Gastrocnemius medialis (tissue), 4 donors: Measurements from ENCODE around the gene FFAR3. TPM values are rescaled to one million over a fixed set of nuclear protein-coding genes. Genes with fewer than 3 reads are reported as not detected.

ENCODE experiments used
- ATAC-seq, 2 donors: fragments of 150-250 bp; one replicate each; pipeline ENCODE4 v1.9.1; 2016
- DNase-seq, 2 donors: peaks; one replicate each; pipeline ENCODE4 v3.0.0-alpha.2; 2019
- H3K27ac ChIP-seq, 4 donors: fragments of 200-600 bp; sonication (generic); 1 replicate in 1 of 4; 2 replicates in 3 of 4; pipeline ENCODE4 v1.5.1; 2016 to 2018; ENCODE audit warnings: mild to moderate bottlenecking in 2 of 4, moderate library complexity in 1 of 4
- H3K27me3 ChIP-seq, 3 donors: fragments of 200-600 bp; sonication (generic) in 2 of 3; 1 replicate in 1 of 3; 2 replicates in 2 of 3; pipeline versions ENCODE4 v1.5.1 to v1.6.0; 2016 to 2019; ENCODE audit warnings: mild to moderate bottlenecking in 1 of 3, moderate library complexity in 1 of 3
- H3K36me3 ChIP-seq, 2 donors: fragments of 200-600 bp; sonication (generic) in 1 of 2; one replicate each; pipeline ENCODE4 v1.5.1; 2017 to 2018
- H3K4me1 ChIP-seq, 2 donors: fragments of 200-600 bp; sonication (generic) in 1 of 2; one replicate each; pipeline ENCODE4 v1.5.1; 2016 to 2017; ENCODE audit warnings: mild to moderate bottlenecking in 2 of 2
- H3K4me3 ChIP-seq, 4 donors: fragments of 200-600 bp; sonication (generic) in 3 of 4; 1 replicate in 1 of 4; 2 replicates in 3 of 4; pipeline ENCODE4 v1.5.1; 2016 to 2019; ENCODE audit warnings: mild to moderate bottlenecking in 2 of 4
- H3K9me3 ChIP-seq, 3 donors: fragments of 200-600 bp; sonication (generic) in 2 of 3; 1 replicate in 1 of 3; 2 replicates in 2 of 3; pipeline ENCODE4 v1.5.1; 2016 to 2019
- POLR2A ChIP-seq, 2 donors: fragments of 450-650 bp; IDR thresholded peaks; one replicate each; pipeline ENCODE4 v1.6.1; 2017; ENCODE audit warnings: antibody characterized with exemption in 2 of 2, mild to moderate bottlenecking in 2 of 2, moderate library complexity in 2 of 2
- in situ Hi-C, 4 donors: fragments of 200-750 bp; cut with MboI; loops; one replicate each; pipeline versions ENCODE4 v1.15.0 to v1.8.0; 2017; ENCODE audit warnings: low sequenced_read_pairs in 4 of 4
- intact Hi-C: fragments of 100-400 bp; cut with DNase I; formaldehyde crosslinking; loops from one replicate; pipeline ENCODE4 v1.15.1; 2023; ENCODE audit warnings: low total_unique reads
- total RNA-seq, 4 donors: library from RNA; depleted of rRNA; stranded (reverse); fragments of >200 nt; gene quantifications; one replicate each; pipeline versions ENCODE4 v1.1.0 to v1.2.3, GENCODE V29; 2016
- TF ChIP-seq, protein P1 (sequence below), 5 experiments: fragments of 450-650 bp in 3 of 5; fragments of 200-600 bp in 2 of 5; sonication (generic) in 2 of 5; IDR thresholded peaks in 4 of 5; conservative IDR thresholded peaks in 1 of 5; 1 replicate in 4 of 5; 2 replicates in 1 of 5; pipeline ENCODE4 v1.5.1; 2016 to 2019; ENCODE audit warnings: antibody characterized with exemption in 5 of 5, mild to moderate bottlenecking in 3 of 5, moderate library complexity in 3 of 5

The FFAR3 gene
- total RNA-seq, 4 donors from 2014 or later = not detected

DNA sequence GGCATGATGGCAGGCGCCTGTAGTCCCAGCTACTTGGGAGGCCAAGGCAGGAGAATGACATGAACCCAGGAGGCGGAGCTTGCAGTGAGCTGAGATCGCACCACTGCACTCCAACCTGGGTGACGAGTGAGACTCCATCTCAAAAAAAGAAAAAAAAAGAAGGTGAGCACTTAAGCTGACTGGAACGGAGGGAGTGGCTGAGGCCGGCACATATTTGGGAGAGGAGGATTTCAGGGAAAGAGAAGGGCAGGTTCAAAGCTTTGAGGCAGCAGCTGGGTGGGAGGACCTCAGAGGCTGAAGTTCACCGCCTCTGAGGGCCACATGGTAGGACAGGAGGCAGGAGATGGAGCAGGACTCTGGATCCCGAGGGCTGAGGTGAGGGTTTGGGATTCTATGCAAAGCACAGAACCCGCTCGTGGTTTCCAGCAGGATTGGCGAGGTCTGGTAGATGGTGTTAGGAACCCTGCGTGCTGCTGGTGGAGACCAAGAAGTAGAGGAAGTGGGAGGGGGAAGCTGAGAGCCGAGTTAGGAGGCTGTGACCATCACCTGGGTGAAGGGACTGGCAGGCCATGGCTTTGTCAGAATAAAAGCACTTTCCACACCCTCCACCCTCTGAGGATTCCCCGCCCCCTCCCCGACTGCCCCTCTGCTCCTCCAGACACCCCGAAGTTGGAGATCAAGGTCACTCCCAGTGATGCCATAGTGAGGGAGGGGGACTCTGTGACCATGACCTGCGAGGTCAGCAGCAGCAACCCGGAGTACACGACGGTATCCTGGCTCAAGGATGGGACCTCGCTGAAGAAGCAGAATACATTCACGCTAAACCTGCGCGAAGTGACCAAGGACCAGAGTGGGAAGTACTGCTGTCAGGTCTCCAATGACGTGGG lies 20.9 kb upstream of the FFAR3 start:
- TF ChIP-seq POLR2A (IDR thresholded peaks at IDR 0.05) = no peak
- TF ChIP-seq, protein P1, sequence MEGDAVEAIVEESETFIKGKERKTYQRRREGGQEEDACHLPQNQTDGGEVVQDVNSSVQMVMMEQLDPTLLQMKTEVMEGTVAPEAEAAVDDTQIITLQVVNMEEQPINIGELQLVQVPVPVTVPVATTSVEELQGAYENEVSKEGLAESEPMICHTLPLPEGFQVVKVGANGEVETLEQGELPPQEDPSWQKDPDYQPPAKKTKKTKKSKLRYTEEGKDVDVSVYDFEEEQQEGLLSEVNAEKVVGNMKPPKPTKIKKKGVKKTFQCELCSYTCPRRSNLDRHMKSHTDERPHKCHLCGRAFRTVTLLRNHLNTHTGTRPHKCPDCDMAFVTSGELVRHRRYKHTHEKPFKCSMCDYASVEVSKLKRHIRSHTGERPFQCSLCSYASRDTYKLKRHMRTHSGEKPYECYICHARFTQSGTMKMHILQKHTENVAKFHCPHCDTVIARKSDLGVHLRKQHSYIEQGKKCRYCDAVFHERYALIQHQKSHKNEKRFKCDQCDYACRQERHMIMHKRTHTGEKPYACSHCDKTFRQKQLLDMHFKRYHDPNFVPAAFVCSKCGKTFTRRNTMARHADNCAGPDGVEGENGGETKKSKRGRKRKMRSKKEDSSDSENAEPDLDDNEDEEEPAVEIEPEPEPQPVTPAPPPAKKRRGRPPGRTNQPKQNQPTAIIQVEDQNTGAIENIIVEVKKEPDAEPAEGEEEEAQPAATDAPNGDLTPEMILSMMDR (IDR thresholded peaks at IDR 0.05 in 4 of 5, conservative IDR thresholded peaks at IDR 0.05 in 1 of 5) = no peak
- in situ Hi-C loops = no loop called here

DNA sequence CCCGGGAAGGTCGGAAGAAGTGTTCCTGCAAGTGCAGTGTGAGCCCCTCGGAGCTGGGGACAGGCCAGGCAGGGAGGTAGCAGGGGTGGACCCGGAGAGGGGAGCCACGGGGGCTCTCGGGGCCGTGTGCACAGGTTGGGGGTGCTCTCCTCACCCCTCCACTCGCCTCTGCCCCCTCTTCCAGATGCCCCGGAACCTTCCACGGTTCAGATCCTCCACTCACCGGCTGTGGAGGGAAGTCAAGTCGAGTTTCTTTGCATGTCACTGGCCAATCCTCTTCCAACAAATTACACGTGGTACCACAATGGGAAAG lies 20.3 kb upstream of the FFAR3 start:
- Histone ChIP-seq H3K27ac (no peak overlapping the region), H3K4me1 (no peaks in the 10 kb centered on the region), H3K36me3 (no peaks in the 10 kb centered on the region), H3K4me3 (no peak overlapping the region), H3K27me3 (peaks cover 0 to 2% (median 0%) of the 10 kb centered on the region in 3 donors), H3K9me3 (no peaks in the 10 kb centered on the region)
- intact Hi-C loops = no loop called here
- in situ Hi-C loops = no loop called here
- no peak for DNase-seq
- TF ChIP-seq POLR2A (IDR thresholded peaks at IDR 0.05) = no peak
- TF ChIP-seq, protein P1 (IDR thresholded peaks at IDR 0.05 in 4 of 5, conservative IDR thresholded peaks at IDR 0.05 in 1 of 5) = no peak
- no peak for ATAC-seq

More for the DNA sequence above, 20.9 kb upstream of the FFAR3 start:
- no peaks in the 10 kb centered on the region for H3K9me3 ChIP-seq
- intact Hi-C loops = no loop called here
- no peaks in the 10 kb centered on the region for H3K4me1 ChIP-seq
- no peaks in the 10 kb centered on the region for H3K36me3 ChIP-seq
- peaks cover 0 to 2% (median 0%) of the 10 kb centered on the region in 3 donors for H3K27me3 ChIP-seq
- H3K27ac ChIP-seq = no peak overlapping the region
- no peak overlapping the region for H3K4me3 ChIP-seq
- no peak for DNase-seq
- ATAC-seq = no peak

DNA sequence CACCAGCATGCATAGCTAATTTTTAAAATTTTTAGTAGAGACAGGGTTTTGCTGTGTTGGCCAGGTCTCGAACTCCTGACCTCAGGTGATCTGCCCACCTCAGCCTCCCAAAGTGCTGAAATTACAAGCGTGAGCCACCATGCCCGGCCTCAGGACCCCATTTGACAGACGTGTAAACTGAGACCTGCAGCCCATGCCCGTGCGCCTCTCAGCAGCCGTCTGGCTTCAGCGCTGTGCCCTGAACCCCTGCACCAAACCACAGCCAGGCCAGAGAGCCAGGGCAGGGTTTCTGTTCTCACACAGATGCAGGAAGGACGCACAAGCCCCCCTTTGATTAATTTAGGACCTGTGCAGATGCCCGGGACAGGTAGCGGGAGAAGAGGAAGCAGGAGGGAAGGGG lies 17.8 kb upstream of the FFAR3 start:
- Histone ChIP-seq H3K27ac (no peak overlapping the region), H3K27me3 (no peaks in the 10 kb centered on the region), H3K36me3 (no peaks in the 10 kb centered on the region), H3K4me1 (no peaks in the 10 kb centered on the region), H3K9me3 (no peaks in the 10 kb centered on the region), H3K4me3 (no peak overlapping the region)
- no peak for ATAC-seq
- DNase-seq = no peak
- TF ChIP-seq POLR2A (IDR thresholded peaks at IDR 0.05) = no peak
- TF ChIP-seq, protein P1 (IDR thresholded peaks at IDR 0.05 in 4 of 5, conservative IDR thresholded peaks at IDR 0.05 in 1 of 5) = no peak
- intact Hi-C loops = no loop called here
- in situ Hi-C loops = loop anchor here in 1 of 4 donors (10.0 kb wide), 1 partner anchor 154 kb away; the partner anchor contains the start of gene KRTDAP

DNA sequence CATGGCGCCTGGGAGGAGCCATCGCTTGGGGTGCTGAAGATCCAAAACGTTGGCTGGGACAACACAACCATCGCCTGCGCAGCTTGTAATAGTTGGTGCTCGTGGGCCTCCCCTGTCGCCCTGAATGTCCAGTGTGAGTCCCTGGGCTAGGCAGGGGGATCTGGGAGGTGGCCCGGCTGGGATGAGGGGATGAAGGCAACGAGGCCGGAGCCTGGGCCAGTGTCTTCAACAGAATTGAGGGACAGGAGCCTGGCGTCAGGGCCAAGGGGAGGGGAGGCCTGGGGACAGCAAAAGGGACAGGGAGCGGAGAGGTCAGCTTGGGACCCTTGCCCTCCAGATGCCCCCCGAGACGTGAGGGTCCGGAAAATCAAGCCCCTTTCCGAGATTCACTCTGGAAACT lies 17.3 kb upstream of the FFAR3 start:
- H3K27ac ChIP-seq = no peak overlapping the region
- intact Hi-C loops (no loop called here), in situ Hi-C loops (loop anchor here in 1 of 4 donors (10.0 kb wide), 1 partner anchor 154 kb away; the partner anchor contains the start of gene KRTDAP)
- H3K9me3 ChIP-seq = no peaks in the 10 kb centered on the region
- DNase-seq (no peak), ATAC-seq (no peak)
- no peaks in the 10 kb centered on the region for H3K4me1 ChIP-seq
- H3K36me3 ChIP-seq = no peaks in the 10 kb centered on the region
- H3K4me3 ChIP-seq = no peak overlapping the region
- TF ChIP-seq, protein P1 (IDR thresholded peaks at IDR 0.05 in 4 of 5, conservative IDR thresholded peaks at IDR 0.05 in 1 of 5) = no peak
- no peak for TF ChIP-seq POLR2A (IDR thresholded peaks at IDR 0.05)
- no peaks in the 10 kb centered on the region for H3K27me3 ChIP-seq
